GM12878 (cell line): ENCODE results near the gene ITPR3. TPM values are rescaled to one million over a fixed set of nuclear protein-coding genes. Genes with fewer than 3 reads are reported as not detected.

Experiments used
- ATAC-seq: fragments of 200-7000 bp; cut with Tn5 transposase; 3 replicates; pipeline ENCODE4 v1.9.1; 2020; ENCODE audit warnings: mild to moderate bottlenecking, moderate library complexity
- BruUV-seq: library from RNA; stranded (reverse); fragments of 400-500 nt; replicated peaks from 2 replicates; lab custom pipeline; 2021; lab: Mats Ljungman, UMichigan
- CTCF ChIA-PET: fragments of 300-600 bp; sonication (Branson Sonifier 250); formaldehyde crosslinking; extraction: SDS; loops from one replicate; lab custom pipeline; 2021; ENCODE audit warnings: inconsistent platforms; lab: Yijun Ruan, JAX
- POLR2A ChIA-PET: fragments of 350-600 bp; formaldehyde crosslinking; extraction: SDS; loops from one replicate; lab custom pipeline; 2021; ENCODE audit warnings: inconsistent platforms; lab: Charles Lee
- RAD21 ChIA-PET: fragments of 300-600 bp; sonication (Branson Sonifier 250); formaldehyde crosslinking; loops from one replicate; lab custom pipeline; 2023; ENCODE audit warnings: antibody characterized with exemption; ENCODE audit not compliant: unreplicated experiment; lab: Charles Lee
- SMC1A ChIA-PET: fragments of 300-600 bp; sonication (Branson Sonifier 250); formaldehyde crosslinking; loops from one replicate; lab custom pipeline; 2023; ENCODE audit not compliant: unreplicated experiment, uncharacterized antibody; lab: Charles Lee
- DNase-seq: peaks from one replicate; pipeline ENCODE4 v3.0.0-alpha.2; 2011; ENCODE audit warnings: low read depth, low spot score
- FAIRE-seq: peaks from 3 replicates; lab custom pipeline; 2011; peaks lifted over from hg19 to GRCh38; lab: Jason Lieb, UNC
- H2AFZ ChIP-seq: 2 replicates; pipeline ENCODE4 v1.6.0; 2011; ENCODE audit warnings: low read depth, low read length, control low read depth; ENCODE audit not compliant: control insufficient read depth
- H3K27ac ChIP-seq: 2 replicates; pipeline ENCODE4 v1.5.1; 2011; ENCODE audit warnings: control low read depth; ENCODE audit not compliant: control insufficient read depth, insufficient read depth
- H3K27me3 ChIP-seq, 2 experiments: replicated peaks in 1 of 2; 2 replicates each; pipeline versions ENCODE4 v1.6.0 to v1.6.1; 2011; ENCODE audit warnings: low read length in 1 of 2; ENCODE audit not compliant: control insufficient read depth in 2 of 2, insufficient read depth in 2 of 2
- H3K36me3 ChIP-seq, 2 experiments: 2 replicates each; pipeline ENCODE4 v1.5.1; 2011; ENCODE audit warnings: low read length in 1 of 2; ENCODE audit not compliant: control insufficient read depth in 2 of 2, insufficient read depth in 2 of 2
- H3K4me1 ChIP-seq: 2 replicates; pipeline ENCODE4 v1.6.1; 2011; ENCODE audit warnings: mild to moderate bottlenecking, low read length, moderate library complexity, mixed read lengths; ENCODE audit not compliant: control insufficient read depth, insufficient read depth
- H3K4me2 ChIP-seq: 2 replicates; pipeline ENCODE4 v1.6.0; 2011; ENCODE audit warnings: control low read depth; ENCODE audit not compliant: control insufficient read depth, insufficient read depth
- H3K4me3 ChIP-seq: fragments of 200-600 bp; sonication (generic); 2 replicates; pipeline ENCODE4 v1.5.1; 2016
- H3K79me2 ChIP-seq: 2 replicates; pipeline ENCODE4 v1.6.0; 2011; ENCODE audit warnings: low read length; ENCODE audit not compliant: control insufficient read depth, insufficient read depth
- H3K9ac ChIP-seq: 2 replicates; pipeline ENCODE4 v1.8.0; 2011; ENCODE audit warnings: low read length, control low read depth, mixed read lengths; ENCODE audit not compliant: control insufficient read depth, insufficient read depth
- H3K9me3 ChIP-seq: replicated peaks from 3 replicates; pipeline ENCODE4 v1.5.1; 2011; ENCODE audit warnings: mild to moderate bottlenecking, low read length; ENCODE audit not compliant: control insufficient read depth, insufficient read depth
- H4K20me1 ChIP-seq: 2 replicates; pipeline ENCODE4 v1.6.0; 2011; ENCODE audit not compliant: control insufficient read depth, insufficient read depth
- BACH1 ChIP-seq: fragments of 450-650 bp; IDR thresholded peaks from 2 replicates; pipeline ENCODE4 v1.6.1; 2017; ENCODE audit warnings: mild to moderate bottlenecking, borderline replicate concordance
- BCL11A ChIP-seq: IDR thresholded peaks from 2 replicates; pipeline ENCODE4 v1.6.1; 2011; ENCODE audit warnings: low read depth, low read length
- CTCF ChIP-seq, 3 experiments: IDR thresholded peaks in 2 of 3; conservative IDR thresholded peaks in 1 of 3; 2 replicates each; pipeline ENCODE4 v1.5.1; 2011; ENCODE audit warnings: low read depth in 3 of 3, low read length in 3 of 3, mild to moderate bottlenecking in 3 of 3, control low read depth in 2 of 3, moderate library complexity in 2 of 3, inconsistent platforms in 1 of 3, mixed read lengths in 1 of 3; ENCODE audit not compliant: control insufficient read depth in 2 of 3, insufficient read depth in 1 of 3; ENCODE audit errors: extremely low read depth in 1 of 3
- ESRRA ChIP-seq: IDR thresholded peaks from 2 replicates; pipeline ENCODE4 v1.6.1; 2012; ENCODE audit warnings: mild to moderate bottlenecking, low read length, improper control_type of control experiment
- KAT2A ChIP-seq: conservative IDR thresholded peaks from 2 replicates; pipeline ENCODE4 v1.6.1; 2011; ENCODE audit warnings: low read depth, low read length; ENCODE audit not compliant: control insufficient read depth
- NBN ChIP-seq: fragments of 450-650 bp; IDR thresholded peaks from 2 replicates; pipeline ENCODE4 v1.6.1; 2016
- NFYA ChIP-seq: IDR thresholded peaks from 2 replicates; pipeline ENCODE4 v1.6.1; 2011; ENCODE audit warnings: low read depth, mild to moderate bottlenecking, low read length, improper control_type of control experiment, borderline replicate concordance
- RB1 ChIP-seq: fragments of 450-650 bp; formaldehyde crosslinking; IDR thresholded peaks from 2 replicates; pipeline ENCODE4 v1.6.1; 2017; ENCODE audit warnings: mild to moderate bottlenecking, borderline replicate concordance
- SREBF2 ChIP-seq: IDR thresholded peaks from 2 replicates; pipeline ENCODE4 v1.6.1; 2012; ENCODE audit warnings: mild to moderate bottlenecking, low read length
- SRF ChIP-seq, 2 experiments: IDR thresholded peaks; 2 replicates each; pipeline ENCODE4 v1.6.1; 2011; ENCODE audit warnings: low read depth in 2 of 2, low read length in 2 of 2, mild to moderate bottlenecking in 1 of 2, moderate library complexity in 1 of 2
- STAT3 ChIP-seq: IDR thresholded peaks from 2 replicates; pipeline ENCODE4 v1.6.1; 2011; ENCODE audit warnings: low read depth, low read length, improper control_type of control experiment
- ZBTB11 ChIP-seq: fragments of 450-650 bp; formaldehyde crosslinking; IDR thresholded peaks from 2 replicates; pipeline ENCODE4 v1.5.0; 2022; ENCODE audit warnings: mild to moderate bottlenecking, missing genetic modification characterization
- ZNF207 ChIP-seq: fragments of 450-650 bp; IDR thresholded peaks from 2 replicates; pipeline ENCODE4 v1.6.1; 2014; ENCODE audit warnings: antibody characterized with exemption, mild to moderate bottlenecking, borderline replicate concordance
- ZNF274 ChIP-seq: IDR thresholded peaks from one replicate; pipeline ENCODE4 v1.8.0; 2011; ENCODE audit not compliant: insufficient read length, insufficient read depth
- WGBS: methylation state at CpG from one replicate; pipeline ENCODE4 v1.1.6; 2016; ENCODE audit warnings: low lambda C conversion rate; ENCODE audit not compliant: insufficient replicate concordance, insufficient coverage; ENCODE audit errors: missing lambda C conversion rate; 5-methylcytosine and 5-hydroxymethylcytosine counted together
- in situ Hi-C: fragments of 300-500 bp; cut with MboI; formaldehyde crosslinking; loops from 9 replicates; pipeline ENCODE4 v1.14.3; 2018; ENCODE audit warnings: mixed read lengths
- intact Hi-C: fragments of 100-400 bp; cut with micrococcal nuclease; formaldehyde crosslinking; loops from one replicate; pipeline ENCODE4 v1.14.2; 2022; ENCODE audit not compliant: unreplicated experiment
- polyA plus RNA-seq, 11 experiments: library from polyadenylated mRNA; depleted of rRNA in 4 of 11; unstranded in 6 of 11; stranded (reverse) in 5 of 11; fragments of >200 nt; fragmentation: Nextera tagmentation in 4 of 11; fragmentation: Illumina TruSeq in 1 of 11; extraction: Ambion mirVana in 4 of 11; extraction: Trizol in 1 of 11; gene quantifications; 1 replicate in 1 of 11; 2 replicates in 10 of 11; pipeline versions ENCODE4 v1.2.1 to v1.2.3, GENCODE V29; 2011 to 2016; ENCODE audit warnings: inconsistent platforms in 2 of 11, missing spikeins in 2 of 11, low read depth in 1 of 11
- total RNA-seq, 4 experiments: library from RNA; depleted of rRNA in 3 of 4; stranded (reverse); fragments of >200 nt in 3 of 4; fragmentation: Illumina TruSeq in 1 of 4; extraction: Trizol in 1 of 4; gene quantifications; 2 replicates each; pipeline versions ENCODE4 v1.2.1 to v1.2.3, GENCODE V29; 2013 to 2021
- TF ChIP-seq, protein P1 (sequence below): fragments of 450-650 bp; formaldehyde crosslinking; IDR thresholded peaks from 2 replicates; pipeline ENCODE4 v1.4.0; 2022; ENCODE audit warnings: mild to moderate bottlenecking, moderate library complexity
- TF ChIP-seq, protein P2 (sequence below): IDR thresholded peaks from 2 replicates; pipeline ENCODE4 v1.6.1; 2012; ENCODE audit warnings: low read depth, low read length, improper control_type of control experiment

ITPR3 gene
- total and polyA plus RNA-seq, 10 of the 15 experiments (the other 5 are each of a cell fraction or from before 2014, with no cell fraction given) = 0.32 to 34.0 (median 11.9) TPM

- SMC1A ChIA-PET = interaction anchor here (1.3 kb wide), 1 partner anchor 13 kb away, joined by 4 read pairs; no protein-coding TSS in a partner anchor
- Histone ChIP-seq H3K4me2 (no peak overlapping the region), H3K9ac (no peak overlapping the region), H4K20me1 (no peaks in the 10 kb centered on the region), H3K36me3 (no peaks in the 10 kb centered on the region), H3K27me3 (no peaks in the 10 kb centered on the region), H3K27ac (no peak overlapping the region), H2AFZ (no peak overlapping the region), H3K4me3 (no peak overlapping the region), H3K9me3 (no peaks in the 10 kb centered on the region), H3K4me1 (peaks cover under 1% of the 10 kb centered on the region), H3K79me2 (no peaks in the 10 kb centered on the region)
- CTCF ChIA-PET = interaction anchor here (5.0 kb wide), 1 partner anchor 12 kb away, joined by 19 read pairs; no protein-coding TSS in a partner anchor
- FAIRE-seq = no peak
- DNase-seq = no peak
- RAD21 ChIA-PET = no interaction called here
- intact Hi-C loops (no loop called here), in situ Hi-C loops (no loop called here)
- POLR2A ChIA-PET = no interaction called here
- no peak for ATAC-seq
- 38% methylated on average over 2 of the region's 2 CpGs for WGBS
- no TSS peak for BruUV-seq
- TF ChIP-seq BCL11A = no peak
- TF ChIP-seq ZBTB11 (CRISPR knock-in tag) = no peak
- no peak for TF ChIP-seq SREBF2
- TF ChIP-seq SRF (IDR thresholded peaks at IDR 0.05; ENCODE audit: low read depth in 2 of 2, low read length in 2 of 2) = no peak
- TF ChIP-seq KAT2A = no peak
- TF ChIP-seq, protein P1, sequence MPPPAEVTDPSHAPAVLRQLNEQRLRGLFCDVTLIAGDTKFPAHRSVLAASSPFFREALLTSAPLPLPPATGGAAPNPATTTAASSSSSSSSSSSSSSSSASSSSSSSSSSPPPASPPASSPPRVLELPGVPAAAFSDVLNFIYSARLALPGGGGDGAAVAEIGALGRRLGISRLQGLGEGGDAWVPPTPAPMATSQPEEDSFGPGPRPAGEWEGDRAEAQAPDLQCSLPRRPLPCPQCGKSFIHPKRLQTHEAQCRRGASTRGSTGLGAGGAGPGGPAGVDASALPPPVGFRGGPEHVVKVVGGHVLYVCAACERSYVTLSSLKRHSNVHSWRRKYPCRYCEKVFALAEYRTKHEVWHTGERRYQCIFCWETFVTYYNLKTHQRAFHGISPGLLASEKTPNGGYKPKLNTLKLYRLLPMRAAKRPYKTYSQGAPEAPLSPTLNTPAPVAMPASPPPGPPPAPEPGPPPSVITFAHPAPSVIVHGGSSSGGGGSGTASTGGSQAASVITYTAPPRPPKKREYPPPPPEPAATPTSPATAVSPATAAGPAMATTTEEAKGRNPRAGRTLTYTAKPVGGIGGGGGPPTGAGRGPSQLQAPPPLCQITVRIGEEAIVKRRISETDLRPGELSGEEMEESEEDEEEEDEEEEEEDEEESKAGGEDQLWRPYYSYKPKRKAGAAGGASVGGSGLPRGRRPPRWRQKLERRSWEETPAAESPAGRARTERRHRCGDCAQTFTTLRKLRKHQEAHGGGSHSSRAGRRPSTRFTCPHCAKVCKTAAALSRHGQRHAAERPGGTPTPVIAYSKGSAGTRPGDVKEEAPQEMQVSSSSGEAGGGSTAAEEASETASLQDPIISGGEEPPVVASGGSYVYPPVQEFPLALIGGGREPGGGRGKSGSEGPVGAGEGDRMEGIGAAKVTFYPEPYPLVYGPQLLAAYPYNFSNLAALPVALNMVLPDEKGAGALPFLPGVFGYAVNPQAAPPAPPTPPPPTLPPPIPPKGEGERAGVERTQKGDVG = no peak
- TF ChIP-seq, protein P2, sequence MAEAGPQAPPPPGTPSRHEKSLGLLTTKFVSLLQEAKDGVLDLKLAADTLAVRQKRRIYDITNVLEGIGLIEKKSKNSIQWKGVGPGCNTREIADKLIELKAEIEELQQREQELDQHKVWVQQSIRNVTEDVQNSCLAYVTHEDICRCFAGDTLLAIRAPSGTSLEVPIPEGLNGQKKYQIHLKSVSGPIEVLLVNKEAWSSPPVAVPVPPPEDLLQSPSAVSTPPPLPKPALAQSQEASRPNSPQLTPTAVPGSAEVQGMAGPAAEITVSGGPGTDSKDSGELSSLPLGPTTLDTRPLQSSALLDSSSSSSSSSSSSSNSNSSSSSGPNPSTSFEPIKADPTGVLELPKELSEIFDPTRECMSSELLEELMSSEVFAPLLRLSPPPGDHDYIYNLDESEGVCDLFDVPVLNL = no peak
- TF ChIP-seq BACH1 = no peak
- TF ChIP-seq STAT3 = no peak
- no peak for TF ChIP-seq RB1
- TF ChIP-seq NBN = no peak
- TF ChIP-seq ESRRA = no peak
- TF ChIP-seq ZNF274 = no peak
- no peak for TF ChIP-seq ZNF207
- TF ChIP-seq CTCF (IDR thresholded peaks at IDR 0.05 in 2 of 3, conservative IDR thresholded peaks at IDR 0.05 in 1 of 3; ENCODE audit: control insufficient read depth in 2 of 3, extremely low read depth in 1 of 3, insufficient read depth in 1 of 3, low read depth in 3 of 3, low read length in 3 of 3) = no peak
- TF ChIP-seq NFYA = no peak
Measured at GRCh38 chr6:33602180-33602579, 18.9 kb upstream of the ITPR3 start.
